Measurements from ENCODE around the gene MTMR6.

MTMR6 gene

GRCh38 chr13:25286969-25287961 is at the start of gene MTMR6:
Gene MTMR6 (minus strand): TSS chr13:25287488. CDS start chr13:25287247, 241 bp downstream.
- FAIRE-seq: no peak

GRCh38 chr13:25335856-25336255 is 48.6 kb upstream of the MTMR6 start:
- no peak for FAIRE-seq

- no peak for FAIRE-seq
These were observed 43.3 kb upstream of the MTMR6 start for GRCh38 chr13:25330541-25330940.

- FAIRE-seq: no peak
These were observed 42.4 kb upstream of the MTMR6 start for GRCh38 chr13:25329706-25330105.

GRCh38 chr13:25324100-25324499 is 36.8 kb upstream of the MTMR6 start:
- FAIRE-seq: no peak

- FAIRE-seq: no peak
These were observed 32.5 kb upstream of the MTMR6 start for GRCh38 chr13:25319771-25320170.

- FAIRE-seq: peak; percentile 41
These were observed 31.7 kb upstream of the MTMR6 start for GRCh38 chr13:25318946-25319345.

- no peak for FAIRE-seq
These were observed 23.6 kb upstream of the MTMR6 start for GRCh38 chr13:25310891-25311290.

GRCh38 chr13:25306671-25307464 is 19.6 kb upstream of the MTMR6 start:
- FAIRE-seq: no peak

GRCh38 chr13:25302121-25302520 is 14.8 kb upstream of the MTMR6 start:
- no peak for FAIRE-seq

GRCh38 chr13:25301347-25302113 is 14.2 kb upstream of the MTMR6 start, which contains the start of gene NUP58:
Gene NUP58 (plus strand): TSS chr13:25301625. CDS start chr13:25301774, 149 bp downstream.
- FAIRE-seq: peak; percentile 18

GRCh38 chr13:25300861-25301346 is 13.6 kb upstream of the MTMR6 start:
- no peak for FAIRE-seq

GRCh38 chr13:25295701-25296100 is 8.4 kb upstream of the MTMR6 start:
- FAIRE-seq: no peak

- no peak for FAIRE-seq
These were observed 7.9 kb upstream of the MTMR6 start for GRCh38 chr13:25295228-25295627.

GRCh38 chr13:25292301-25292700 is 5.0 kb upstream of the MTMR6 start:
- no peak for FAIRE-seq

GRCh38 chr13:25291691-25292090 is 4.4 kb upstream of the MTMR6 start:
- no peak for FAIRE-seq

- no peak for FAIRE-seq
These were observed 1.7 kb upstream of the MTMR6 start for GRCh38 chr13:25288966-25289365.

- FAIRE-seq: no peak
These were observed 850 bp downstream of the MTMR6 start for GRCh38 chr13:25286308-25286968.

GRCh38 chr13:25281935-25282332 is 5.4 kb downstream of the MTMR6 start:
- FAIRE-seq: no peak

GRCh38 chr13:25281193-25281934 is 5.9 kb downstream of the MTMR6 start:
- no peak for FAIRE-seq

GRCh38 chr13:25280396-25280795 is 6.9 kb downstream of the MTMR6 start:
- FAIRE-seq: no peak
